ENCODE measurements around the gene TCEA2. TPM values are rescaled to one million over a fixed set of nuclear protein-coding genes. Genes with fewer than 3 reads are reported as not detected.

The TCEA2 gene
- total RNA-seq, 1 experiment from 2014 or later: 48.3 TPM

GRCh38 chr20:64056889-64057627 is 5.9 kb upstream of the TCEA2 start:
- no peak overlapping the region for H3K27ac Mint-ChIP-seq (ENCODE audit: unreplicated experiment)
- H3K4me3 Mint-ChIP-seq (ENCODE audit: unreplicated experiment): no peak overlapping the region
- ChIA-PET CTCF (interaction anchor here (0.6 to 6.2 kb wide), 8 partner anchors 10 to 519 kb away, joined by 3 to 101 read pairs (median 4); partner anchors contain the start of genes C20orf204, PRPF6, SAMD10 and TPD52L2), POLR2A (interaction anchor here (1.0 kb wide), 1 partner anchor 18 kb away, joined by 4 read pairs; no protein-coding TSS in a partner anchor)
- no peaks in the 10 kb centered on the region for H3K27me3 Mint-ChIP-seq (ENCODE audit: insufficient read depth, unreplicated experiment)
- no peak overlapping the region for H3K4me3 ChIP-seq (ENCODE audit: low read depth, low read length)
- H3K9me3 ChIP-seq: no peaks in the 10 kb centered on the region
- H3K27me3 ChIP-seq (replicated peaks; ENCODE audit: control insufficient read depth, insufficient read depth, low read length): no peaks in the 10 kb centered on the region
- DNase-seq: no peak
- H3K36me3 Mint-ChIP-seq (ENCODE audit: insufficient read depth, unreplicated experiment): peaks cover 6% of the 10 kb centered on the region
- no TSS peak for BruUV-seq (replicated peaks)
- H3K9me3 Mint-ChIP-seq (ENCODE audit: unreplicated experiment): no peaks in the 10 kb centered on the region
- peaks cover 14% of the 10 kb centered on the region for H3K4me1 ChIP-seq
- H3K4me1 Mint-ChIP-seq (ENCODE audit: low read depth, unreplicated experiment): peaks cover 7% of the 10 kb centered on the region
- TF ChIP-seq, protein P1, sequence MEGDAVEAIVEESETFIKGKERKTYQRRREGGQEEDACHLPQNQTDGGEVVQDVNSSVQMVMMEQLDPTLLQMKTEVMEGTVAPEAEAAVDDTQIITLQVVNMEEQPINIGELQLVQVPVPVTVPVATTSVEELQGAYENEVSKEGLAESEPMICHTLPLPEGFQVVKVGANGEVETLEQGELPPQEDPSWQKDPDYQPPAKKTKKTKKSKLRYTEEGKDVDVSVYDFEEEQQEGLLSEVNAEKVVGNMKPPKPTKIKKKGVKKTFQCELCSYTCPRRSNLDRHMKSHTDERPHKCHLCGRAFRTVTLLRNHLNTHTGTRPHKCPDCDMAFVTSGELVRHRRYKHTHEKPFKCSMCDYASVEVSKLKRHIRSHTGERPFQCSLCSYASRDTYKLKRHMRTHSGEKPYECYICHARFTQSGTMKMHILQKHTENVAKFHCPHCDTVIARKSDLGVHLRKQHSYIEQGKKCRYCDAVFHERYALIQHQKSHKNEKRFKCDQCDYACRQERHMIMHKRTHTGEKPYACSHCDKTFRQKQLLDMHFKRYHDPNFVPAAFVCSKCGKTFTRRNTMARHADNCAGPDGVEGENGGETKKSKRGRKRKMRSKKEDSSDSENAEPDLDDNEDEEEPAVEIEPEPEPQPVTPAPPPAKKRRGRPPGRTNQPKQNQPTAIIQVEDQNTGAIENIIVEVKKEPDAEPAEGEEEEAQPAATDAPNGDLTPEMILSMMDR (IDR thresholded peaks at IDR 0.05; ENCODE audit: insufficient read depth in 1 of 2, low read depth in 1 of 2, low read length in 1 of 2, severe bottlenecking in 1 of 2, unreplicated experiment in 1 of 2): no peak
- intact Hi-C loops (cut with micrococcal nuclease; ENCODE audit: unreplicated experiment): loop anchor here (1.0 to 2.0 kb wide), 3 partner anchors 18 to 78 kb away; partner anchors contain the start of gene SAMD10
- no peaks in the 10 kb centered on the region for H3K36me3 ChIP-seq (ENCODE audit: control insufficient read depth, insufficient read depth, low read length)

- intact Hi-C loops (cut with micrococcal nuclease; ENCODE audit: unreplicated experiment): loop anchor here (1.0 to 2.0 kb wide), 3 partner anchors 19 to 79 kb away; partner anchors contain the start of gene SAMD10
- no peaks in the 10 kb centered on the region for H3K27me3 ChIP-seq (replicated peaks; ENCODE audit: control insufficient read depth, insufficient read depth, low read length)
- H3K36me3 Mint-ChIP-seq (ENCODE audit: insufficient read depth, unreplicated experiment): peaks cover 6% of the 10 kb centered on the region
- peaks cover 20% of the 10 kb centered on the region for H3K4me1 ChIP-seq
- BruUV-seq (replicated peaks): no TSS peak
- H3K4me3 Mint-ChIP-seq (ENCODE audit: unreplicated experiment): no peak overlapping the region
- H3K9me3 Mint-ChIP-seq (ENCODE audit: unreplicated experiment): no peaks in the 10 kb centered on the region
- ChIA-PET POLR2A (interaction anchor here (1.0 kb wide), 1 partner anchor 18 kb away, joined by 4 read pairs; no protein-coding TSS in a partner anchor), CTCF (interaction anchor here (0.6 to 6.2 kb wide), 8 partner anchors 9 to 520 kb away, joined by 3 to 101 read pairs (median 4); partner anchors contain the start of genes C20orf204, PRPF6, SAMD10 and TPD52L2)
- no peak overlapping the region for H3K4me3 ChIP-seq (ENCODE audit: low read depth, low read length)
- peak; percentile 94 to 98 for DNase-seq
- no peaks in the 10 kb centered on the region for H3K36me3 ChIP-seq (ENCODE audit: control insufficient read depth, insufficient read depth, low read length)
- peaks cover 7% of the 10 kb centered on the region for H3K4me1 Mint-ChIP-seq (ENCODE audit: low read depth, unreplicated experiment)
- TF ChIP-seq, protein P1 (IDR thresholded peaks at IDR 0.05; ENCODE audit: insufficient read depth in 1 of 2, low read depth in 1 of 2, low read length in 1 of 2, severe bottlenecking in 1 of 2, unreplicated experiment in 1 of 2): peak; percentile 99
- no peaks in the 10 kb centered on the region for H3K9me3 ChIP-seq
- H3K27ac Mint-ChIP-seq (ENCODE audit: unreplicated experiment): no peak overlapping the region
- no peaks in the 10 kb centered on the region for H3K27me3 Mint-ChIP-seq (ENCODE audit: insufficient read depth, unreplicated experiment)
Observed at GRCh38 chr20:64057628-64058498, 5.1 kb upstream of the TCEA2 start.

- Mint-ChIP-seq H3K36me3 (ENCODE audit: insufficient read depth, unreplicated experiment) (peaks cover 6% of the 10 kb centered on the region), H3K27me3 (ENCODE audit: insufficient read depth, unreplicated experiment) (no peaks in the 10 kb centered on the region), H3K4me3 (ENCODE audit: unreplicated experiment) (no peak overlapping the region), H3K4me1 (ENCODE audit: low read depth, unreplicated experiment) (peaks cover 9% of the 10 kb centered on the region), H3K27ac (ENCODE audit: unreplicated experiment) (no peak overlapping the region), H3K9me3 (ENCODE audit: unreplicated experiment) (no peaks in the 10 kb centered on the region)
- no peak for DNase-seq
- TF ChIP-seq, protein P1 (IDR thresholded peaks at IDR 0.05; ENCODE audit: insufficient read depth in 1 of 2, low read depth in 1 of 2, low read length in 1 of 2, severe bottlenecking in 1 of 2, unreplicated experiment in 1 of 2): no peak
- ChIA-PET POLR2A (no interaction called here), CTCF (interaction anchor here (0.6 to 6.2 kb wide), 3 partner anchors 20 to 78 kb away, joined by 3 to 101 read pairs (median 10); partner anchors contain the start of gene C20orf204)
- no peak overlapping the region for H3K4me3 ChIP-seq (ENCODE audit: low read depth, low read length)
- no peaks in the 10 kb centered on the region for H3K36me3 ChIP-seq (ENCODE audit: control insufficient read depth, insufficient read depth, low read length)
- no peaks in the 10 kb centered on the region for H3K27me3 ChIP-seq (replicated peaks; ENCODE audit: control insufficient read depth, insufficient read depth, low read length)
- BruUV-seq (replicated peaks): no TSS peak
- intact Hi-C loops (cut with micrococcal nuclease; ENCODE audit: unreplicated experiment): no loop called here
- peaks cover 21% of the 10 kb centered on the region for H3K4me1 ChIP-seq
- H3K9me3 ChIP-seq: no peaks in the 10 kb centered on the region
Observed at GRCh38 chr20:64058536-64058935, 4.5 kb upstream of the TCEA2 start.
